Spinal cord (tissue), 10 donors: ENCODE results near the gene CAPN8. TPM values are rescaled to one million over a fixed set of nuclear protein-coding genes. Genes with fewer than 3 reads are reported as not detected.

Experiments used
- DNase-seq, 6 donors: peaks; one replicate each; pipeline versions ENCODE4 v3.0.0 to v3.0.0-alpha.2; 2013 to 2015; ENCODE audit warnings: low spot score in 6 of 6, low read depth in 4 of 6
- H3K27ac ChIP-seq: one replicate; pipeline ENCODE4 v1.5.1; 2013; ENCODE audit warnings: low read depth, low read length, control low read depth
- H3K27me3 ChIP-seq: one replicate; pipeline ENCODE4 v1.6.1; 2013; ENCODE audit warnings: low read length; ENCODE audit not compliant: control insufficient read depth, insufficient read depth
- H3K36me3 ChIP-seq: one replicate; pipeline ENCODE4 v1.6.1; 2013; ENCODE audit warnings: low read length; ENCODE audit not compliant: control insufficient read depth, insufficient read depth
- H3K4me1 ChIP-seq: one replicate; pipeline ENCODE4 v1.6.1; 2013; ENCODE audit warnings: low read length; ENCODE audit not compliant: control insufficient read depth, insufficient read depth
- H3K4me3 ChIP-seq: one replicate; pipeline ENCODE4 v1.5.1; 2013; ENCODE audit warnings: low read depth, low read length, control low read depth
- H3K9me3 ChIP-seq: one replicate; pipeline ENCODE4 v1.6.1; 2013; ENCODE audit warnings: low read length; ENCODE audit not compliant: control insufficient read depth, insufficient read depth
- WGBS: methylation state at CpG from one replicate; pipeline ENCODE4 v1.1.5; 2013; ENCODE audit warnings: missing lambda C conversion rate; ENCODE audit not compliant: insufficient coverage; 5-methylcytosine and 5-hydroxymethylcytosine counted together
- polyA plus RNA-seq, 2 donors: library from polyadenylated mRNA; unstranded; fragments of 120-200 nt; gene quantifications; one replicate each; pipeline ENCODE4 v1.2.1, GENCODE V29; 2013; ENCODE audit not compliant: insufficient read length in 2 of 2
- total RNA-seq, 2 donors: library from RNA; depleted of rRNA in 1 of 2; stranded (reverse); fragments of 120-200 nt in 1 of 2; fragments of >200 nt in 1 of 2; gene quantifications; one replicate each; pipeline versions ENCODE4 v1.2.3 to v1.2.4, GENCODE V29; 2013 to 2014
- donor health status: healthy.

Gene CAPN8
- total and polyA plus RNA-seq, 4 donors = 0.10 to 0.99 (median 0.53) TPM

GRCh38 chr1:223642237-223642636, 23.3 kb downstream of the CAPN8 start:
- no peak for DNase-seq
- Histone ChIP-seq H3K4me3 (no peak overlapping the region), H3K36me3 (no peaks in the 10 kb centered on the region), H3K27ac (no peak overlapping the region), H3K9me3 (no peaks in the 10 kb centered on the region), H3K27me3 (no peaks in the 10 kb centered on the region), H3K4me1 (no peaks in the 10 kb centered on the region)
- WGBS = 48% methylated on average over 5 of the region's 7 CpGs

GRCh38 chr1:223641523-223642039, 23.9 kb downstream of the CAPN8 start:
- Histone ChIP-seq H3K4me1 (no peaks in the 10 kb centered on the region), H3K9me3 (no peaks in the 10 kb centered on the region), H3K27me3 (no peaks in the 10 kb centered on the region), H3K27ac (no peak overlapping the region), H3K4me3 (no peak overlapping the region), H3K36me3 (no peaks in the 10 kb centered on the region)
- DNase-seq = no peak
- 89% methylated on average over 2 of the region's 7 CpGs for WGBS

- Histone ChIP-seq H3K27me3 (no peaks in the 10 kb centered on the region), H3K36me3 (no peaks in the 10 kb centered on the region), H3K27ac (no peak overlapping the region), H3K4me1 (no peaks in the 10 kb centered on the region), H3K4me3 (no peak overlapping the region), H3K9me3 (no peaks in the 10 kb centered on the region)
- no peak for DNase-seq
- WGBS = 89% methylated on average over 2 of the region's 2 CpGs
These were observed 26.2 kb downstream of the CAPN8 start for GRCh38 chr1:223639331-223639749.

- H3K4me1 ChIP-seq = peaks cover 5% of the 10 kb centered on the region
- H3K9me3 ChIP-seq = no peaks in the 10 kb centered on the region
- no peaks in the 10 kb centered on the region for H3K27me3 ChIP-seq
- no peak for DNase-seq
- no peaks in the 10 kb centered on the region for H3K36me3 ChIP-seq
- H3K4me3 ChIP-seq = no peak overlapping the region
- no peak overlapping the region for H3K27ac ChIP-seq
- 83% methylated on average over 4 of the region's 4 CpGs for WGBS
These were observed 30.3 kb downstream of the CAPN8 start for GRCh38 chr1:223635236-223635635.

GRCh38 chr1:223634423-223634822, 31.1 kb downstream of the CAPN8 start:
- Histone ChIP-seq H3K27me3 (no peaks in the 10 kb centered on the region), H3K9me3 (no peaks in the 10 kb centered on the region), H3K27ac (no peak overlapping the region), H3K4me1 (peaks cover 5% of the 10 kb centered on the region), H3K36me3 (no peaks in the 10 kb centered on the region), H3K4me3 (no peak overlapping the region)
- no CpG with 5 or more reads among the region's 4 CpGs for WGBS
- no peak for DNase-seq

- no peak overlapping the region for H3K4me3 ChIP-seq
- 20% methylated on average over 2 of the region's 6 CpGs for WGBS
- peak in 2 of 6 donors; percentile 61 to 62 for DNase-seq
- no peaks in the 10 kb centered on the region for H3K36me3 ChIP-seq
- no peaks in the 10 kb centered on the region for H3K27me3 ChIP-seq
- no peaks in the 10 kb centered on the region for H3K9me3 ChIP-seq
- H3K27ac ChIP-seq = no peak overlapping the region
- H3K4me1 ChIP-seq = peaks cover 5% of the 10 kb centered on the region
These were observed 33.5 kb downstream of the CAPN8 start for GRCh38 chr1:223631956-223632355.

GRCh38 chr1:223631473-223631872, 34.0 kb downstream of the CAPN8 start:
- no CpG with 5 or more reads among the region's 2 CpGs for WGBS
- Histone ChIP-seq H3K27ac (no peak overlapping the region), H3K4me3 (no peak overlapping the region), H3K27me3 (no peaks in the 10 kb centered on the region), H3K9me3 (no peaks in the 10 kb centered on the region), H3K36me3 (no peaks in the 10 kb centered on the region), H3K4me1 (peaks cover 5% of the 10 kb centered on the region)
- peak in 2 of 6 donors; percentile 9 to 27 for DNase-seq

- 51% methylated on average over 2 of the region's 3 CpGs for WGBS
These were observed 36.4 kb downstream of the CAPN8 start for GRCh38 chr1:223629126-223629457.

GRCh38 chr1:223628233-223629125, 37.0 kb downstream of the CAPN8 start:
- Histone ChIP-seq H3K9me3 (no peaks in the 10 kb centered on the region), H3K27me3 (no peaks in the 10 kb centered on the region), H3K36me3 (no peaks in the 10 kb centered on the region), H3K4me1 (peaks cover 5% of the 10 kb centered on the region), H3K27ac (no peak overlapping the region), H3K4me3 (no peak overlapping the region)
- peak in 2 of 6 donors; percentile 46 to 74 for DNase-seq
- WGBS = 72% methylated on average over 10 of the region's 13 CpGs

More at GRCh38 chr1:223629126-223629457, 36.4 kb downstream of the CAPN8 start:
- peaks cover 5% of the 10 kb centered on the region for H3K4me1 ChIP-seq
- H3K9me3 ChIP-seq = no peaks in the 10 kb centered on the region
- no peak overlapping the region for H3K4me3 ChIP-seq
- no peaks in the 10 kb centered on the region for H3K27me3 ChIP-seq
- H3K27ac ChIP-seq = no peak overlapping the region
- no peaks in the 10 kb centered on the region for H3K36me3 ChIP-seq
- DNase-seq = peak in 1 of 6 donors; percentile 58
